GM12891 (cell line): ENCODE measurements around the gene HDDC3.

Experiments
- DNase-seq: peaks from one replicate; pipeline ENCODE4 v3.0.0; 2011; ENCODE audit warnings: low spot score; ENCODE audit not compliant: insufficient read length
- FAIRE-seq: peaks from 2 replicates; lab custom pipeline; 2011; peaks lifted over from hg19 to GRCh38; lab: Jason Lieb, UNC
- PAX5 ChIP-seq: IDR thresholded peaks from 2 replicates; pipeline ENCODE4 v1.6.1; 2011; ENCODE audit warnings: low read length, moderate library complexity, mild to moderate bottlenecking; ENCODE audit not compliant: insufficient read depth, severe bottlenecking
- POLR2A ChIP-seq: IDR thresholded peaks from 2 replicates; pipeline ENCODE4 v1.6.1; 2011; ENCODE audit warnings: low read depth, low read length, control low read depth
- POLR2AphosphoS5 ChIP-seq: IDR thresholded peaks from 2 replicates; pipeline ENCODE4 v1.6.1; 2011; ENCODE audit warnings: low read depth, low read length, control low read depth
- POU2F2 ChIP-seq: IDR thresholded peaks from 2 replicates; pipeline ENCODE4 v1.6.1; 2011; ENCODE audit warnings: low read depth, mild to moderate bottlenecking, control low read depth, low read length, moderate library complexity
- SPI1 ChIP-seq: IDR thresholded peaks from 2 replicates; pipeline ENCODE4 v1.6.1; 2011; ENCODE audit warnings: low read depth, low read length, control low read depth
- TAF1 ChIP-seq: IDR thresholded peaks from 2 replicates; pipeline ENCODE4 v1.6.1; 2011; ENCODE audit warnings: low read depth, low read length, control low read depth

HDDC3 gene

GRCh38 chr15:90885432-90886290, 46.7 kb downstream of the HDDC3 start:
- TF ChIP-seq SPI1 (peak; percentile 40), POU2F2 (0 out of 2 replicates have a peak, but pooled peaks have one; percentile 21), PAX5 (no peak)
- DNase-seq (peak; percentile 70), FAIRE-seq (peak; percentile 95)

- no peak for TF ChIP-seq POLR2A
- TF ChIP-seq POLR2AphosphoS5, result no peak
- TF ChIP-seq SPI1, result no peak
- no peak for TF ChIP-seq POU2F2
- no peak for TF ChIP-seq PAX5
- no peak for TF ChIP-seq TAF1
- no peak for DNase-seq
- peak; percentile 55 for FAIRE-seq
Observed at GRCh38 chr15:90884719-90885431, 47.5 kb downstream of the HDDC3 start.

DNA sequence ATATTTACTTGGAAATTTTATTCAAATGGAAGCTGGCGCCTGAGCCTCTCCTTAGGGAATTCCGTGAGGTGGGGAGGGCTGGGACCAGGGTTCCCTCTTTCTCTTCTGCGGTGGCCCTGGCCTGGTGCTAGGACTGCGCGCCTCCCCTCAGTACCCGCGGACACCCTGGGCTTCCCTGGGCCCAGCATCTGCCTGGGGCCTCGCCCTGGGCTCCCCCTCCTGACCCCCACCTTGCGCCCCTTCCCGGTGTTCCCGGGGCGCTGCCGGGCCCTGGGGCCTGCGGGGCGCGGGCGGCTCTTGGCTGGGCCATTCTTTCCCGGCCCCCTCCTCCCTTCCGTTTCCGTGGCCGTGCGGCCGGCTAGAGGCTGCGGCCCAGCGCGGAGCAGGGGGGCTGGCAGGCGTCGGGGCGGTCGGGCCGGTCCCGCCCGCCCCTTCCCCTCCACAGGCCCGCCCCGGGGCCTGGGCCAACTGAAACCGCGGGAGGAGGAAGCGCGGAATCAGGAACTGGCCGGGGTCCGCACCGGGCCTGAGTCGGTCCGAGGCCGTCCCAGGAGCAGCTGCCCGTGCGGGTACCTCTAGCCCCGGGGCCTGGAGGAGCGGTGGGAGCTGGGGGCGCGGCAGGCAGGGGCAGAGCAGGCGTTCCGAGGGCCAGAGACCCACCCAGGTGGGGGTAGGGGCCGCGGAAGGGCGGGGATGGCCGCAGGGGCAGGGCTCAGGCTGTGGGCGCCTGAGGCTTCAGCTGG, 48.2 kb downstream of the HDDC3 start, which contains the start of gene FES:
FES (plus strand) TSS at position 529 of the 743 bp plus-strand sequence. CDS start 542 bp downstream, outside the sequence.
- TF ChIP-seq TAF1, result no peak
- no peak for TF ChIP-seq POU2F2
- TF ChIP-seq POLR2AphosphoS5, result no peak
- peak; percentile 38; the same call in 1 of the 2 replicates for TF ChIP-seq SPI1
- FAIRE-seq (peak; percentile 52), DNase-seq (no peak)

DNA sequence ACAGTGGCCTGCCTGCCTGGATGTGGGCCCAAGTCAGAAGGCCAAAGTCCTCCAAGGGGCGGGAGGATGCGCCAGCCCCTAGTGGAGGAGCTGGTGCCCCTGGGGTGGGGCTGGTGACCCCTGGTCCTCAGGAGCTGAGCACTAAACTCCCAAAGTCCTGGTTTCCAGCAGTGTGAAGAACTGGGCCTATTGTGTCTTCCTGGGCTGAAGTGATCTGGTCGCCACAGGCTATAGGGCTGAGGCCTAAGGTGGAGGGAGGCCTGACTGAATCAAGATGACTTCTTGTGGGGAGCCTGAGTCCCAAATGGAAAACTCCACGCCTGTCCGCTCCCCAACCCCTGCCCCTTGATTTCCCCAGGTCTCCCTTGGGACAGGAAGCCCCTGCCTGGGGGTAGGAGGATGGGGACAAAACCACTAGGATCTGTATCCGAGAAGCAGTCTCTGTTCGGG, 48.8 kb downstream of the HDDC3 start:
- no peak for FAIRE-seq
- TF ChIP-seq SPI1, result no peak
- no peak for TF ChIP-seq TAF1
- no peak for TF ChIP-seq POLR2AphosphoS5
- no peak; the same call in 1 of the 2 replicates for TF ChIP-seq POLR2A
- no peak for TF ChIP-seq POU2F2
- no peak for TF ChIP-seq PAX5
- no peak for DNase-seq

GRCh38 chr15:90882781-90883525, 49.4 kb downstream of the HDDC3 start:
- FAIRE-seq, result no peak
- TF ChIP-seq TAF1 (no peak), SPI1 (no peak), POLR2AphosphoS5 (no peak; the same call in 1 of the 2 replicates), PAX5 (no peak), POLR2A (no peak), POU2F2 (no peak)
- no peak for DNase-seq

DNA sequence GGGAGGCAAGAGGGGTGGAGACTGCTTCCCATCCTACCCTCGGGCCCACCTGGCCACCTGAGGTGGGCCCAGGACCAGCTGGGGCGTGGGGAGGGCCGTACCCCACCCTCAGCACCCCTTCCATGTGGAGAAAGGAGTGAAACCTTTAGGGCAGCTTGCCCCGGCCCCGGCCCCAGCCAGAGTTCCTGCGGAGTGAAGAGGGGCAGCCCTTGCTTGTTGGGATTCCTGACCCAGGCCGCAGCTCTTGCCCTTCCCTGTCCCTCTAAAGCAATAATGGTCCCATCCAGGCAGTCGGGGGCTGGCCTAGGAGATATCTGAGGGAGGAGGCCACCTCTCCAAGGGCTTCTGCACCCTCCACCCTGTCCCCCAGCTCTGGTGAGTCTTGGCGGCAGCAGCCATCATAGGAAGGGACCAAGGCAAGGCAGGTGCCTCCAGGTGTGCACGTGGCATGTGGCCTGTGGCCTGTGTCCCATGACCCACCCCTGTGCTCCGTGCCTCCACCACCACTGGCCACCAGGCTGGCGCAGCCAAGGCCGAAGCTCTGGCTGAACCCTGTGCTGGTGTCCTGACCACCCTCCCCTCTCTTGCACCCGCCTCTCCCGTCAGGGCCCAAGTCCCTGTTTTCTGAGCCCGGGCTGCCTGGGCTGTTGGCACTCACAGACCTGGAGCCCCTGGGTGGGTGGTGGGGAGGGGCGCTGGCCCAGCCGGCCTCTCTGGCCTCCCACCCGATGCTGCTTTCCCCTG, 50.2 kb downstream of the HDDC3 start:
- TF ChIP-seq POU2F2, result no peak
- TF ChIP-seq POLR2A, result no peak
- no peak for TF ChIP-seq PAX5
- TF ChIP-seq POLR2AphosphoS5, result peak; percentile 56; the same call in 1 of the 2 replicates
- FAIRE-seq (no peak), DNase-seq (no peak)

DNA sequence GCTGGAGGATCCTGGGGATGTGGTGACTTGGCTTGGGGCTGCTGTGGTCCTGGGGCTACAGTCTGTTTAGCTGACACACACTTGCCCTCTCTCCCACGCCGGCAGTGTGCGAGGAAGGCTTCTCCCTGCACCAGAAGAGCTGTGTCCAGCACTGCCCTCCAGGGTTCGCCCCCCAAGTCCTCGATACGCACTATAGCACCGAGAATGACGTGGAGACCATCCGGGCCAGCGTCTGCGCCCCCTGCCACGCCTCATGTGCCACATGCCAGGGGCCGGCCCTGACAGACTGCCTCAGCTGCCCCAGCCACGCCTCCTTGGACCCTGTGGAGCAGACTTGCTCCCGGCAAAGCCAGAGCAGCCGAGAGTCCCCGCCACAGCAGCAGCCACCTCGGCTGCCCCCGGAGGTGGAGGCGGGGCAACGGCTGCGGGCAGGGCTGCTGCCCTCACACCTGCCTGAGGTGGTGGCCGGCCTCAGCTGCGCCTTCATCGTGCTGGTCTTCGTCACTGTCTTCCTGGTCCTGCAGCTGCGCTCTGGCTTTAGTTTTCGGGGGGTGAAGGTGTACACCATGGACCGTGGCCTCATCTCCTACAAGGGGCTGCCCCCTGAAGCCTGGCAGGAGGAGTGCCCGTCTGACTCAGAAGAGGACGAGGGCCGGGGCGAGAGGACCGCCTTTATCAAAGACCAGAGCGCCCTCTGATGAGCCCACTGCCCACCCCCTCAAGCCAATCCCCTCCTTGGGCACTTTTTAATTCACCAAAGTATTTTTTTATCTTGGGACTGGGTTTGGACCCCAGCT, 51.0 kb downstream of the HDDC3 start:
- FAIRE-seq (no peak), DNase-seq (no peak)
- TF ChIP-seq PAX5 (no peak), POU2F2 (no peak), SPI1 (no peak), POLR2AphosphoS5 (no peak), TAF1 (no peak), POLR2A (no peak)
